NT2/D1 (cell line): ENCODE data around the gene ADGRD1.

Source experiments
- SUZ12 ChIP-seq: IDR thresholded peaks from 2 replicates; pipeline ENCODE4 v1.6.1; 2011; ENCODE audit not compliant: insufficient read length, insufficient read depth; ENCODE audit errors: extremely low read depth
- YY1 ChIP-seq: IDR thresholded peaks from 2 replicates; pipeline ENCODE4 v1.6.1; 2011; ENCODE audit not compliant: insufficient read length, insufficient read depth
- ZNF274 ChIP-seq: IDR thresholded peaks from 2 replicates; pipeline ENCODE4 v1.6.1; 2011; ENCODE audit warnings: mild to moderate bottlenecking, low read depth, low read length

DNA sequence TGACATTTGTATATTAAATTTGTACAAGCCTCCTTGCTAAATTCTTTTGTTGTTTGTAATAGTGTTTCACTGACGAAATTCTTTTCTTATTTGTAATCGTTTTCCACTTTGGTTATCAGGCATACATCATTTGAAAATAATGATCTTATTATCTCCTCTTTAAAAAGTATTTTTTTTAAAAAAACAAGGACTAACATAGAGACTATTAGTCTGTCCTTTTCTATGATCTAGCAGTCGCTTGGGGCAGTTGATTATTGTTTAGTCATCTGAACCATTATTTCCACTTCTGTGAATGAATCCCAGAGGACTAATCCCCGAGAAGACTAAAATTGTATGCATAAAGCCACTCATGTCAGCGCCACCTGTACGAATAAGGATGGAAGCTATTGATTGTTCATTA lies 11.5 kb downstream of the ADGRD1 start:
- no peak for TF ChIP-seq YY1
- no peak for TF ChIP-seq ZNF274
- no peak for TF ChIP-seq SUZ12
